ENCODE data around the gene CRYL1. TPM values are rescaled to one million over a fixed set of nuclear protein-coding genes. Genes with fewer than 3 reads are reported as not detected.

Gene CRYL1
- total RNA-seq, 1 experiment from 2014 or later, result 26.5 TPM

- Histone ChIP-seq H3K9me2 (ENCODE audit: insufficient read depth) (no peaks in the 10 kb centered on the region), H3K9me3 (ENCODE audit: control insufficient read depth in 1 of 2, insufficient read depth in 1 of 2, low read depth in 1 of 2, low read length in 2 of 2) (no peaks in the 10 kb centered on the region), H3K27me3 (ENCODE audit: insufficient read depth, low read length) (no peaks in the 10 kb centered on the region), H4K20me1 (ENCODE audit: insufficient read depth) (no peaks in the 10 kb centered on the region), H3K9ac (ENCODE audit: low read length) (no peak overlapping the region), H3K4me3 (replicated peaks in 1 of 2; ENCODE audit: low read depth in 1 of 2, low read length in 2 of 2) (no peak overlapping the region), H2AFZ (ENCODE audit: low read depth, low read length, poor library complexity, severe bottlenecking) (no peak overlapping the region), H3K4me2 (ENCODE audit: low read length) (no peak overlapping the region), H3K79me2 (ENCODE audit: insufficient read depth, low read length) (no peaks in the 10 kb centered on the region), H3K4me1 (ENCODE audit: control insufficient read depth in 1 of 2, insufficient read depth in 2 of 2, low read length in 2 of 2) (no peaks in the 10 kb centered on the region), H3K36me3 (ENCODE audit: control insufficient read depth in 1 of 2, insufficient read depth in 2 of 2, low read length in 2 of 2) (no peaks in the 10 kb centered on the region), H3K27ac (ENCODE audit: low read depth, low read length) (no peak overlapping the region)
- TF ChIP-seq ZNF274 (IDR thresholded peaks at IDR 0.05; ENCODE audit: low read depth, low read length) (no peak), TCF7L2 (IDR thresholded peaks at IDR 0.05; ENCODE audit: borderline replicate concordance, extremely low read depth, insufficient read depth, insufficient read length) (no peak), ZFX (IDR thresholded peaks at IDR 0.05) (no peak), POLR2A (IDR thresholded peaks at IDR 0.05; ENCODE audit: borderline replicate concordance, extremely low read depth, insufficient read depth, insufficient read length) (no peak), JUND (IDR thresholded peaks at IDR 0.05) (no peak), ZBTB33 (IDR thresholded peaks at IDR 0.05; ENCODE audit: extremely low read depth, insufficient replicate concordance, low read length) (no peak), EZH2phosphoT487 (IDR thresholded peaks at IDR 0.05; ENCODE audit: borderline replicate concordance) (no peak)
- no TSS peak for BruUV-seq (replicated peaks)
- ChIA-PET POLR2A (no interaction called here), CTCF (no interaction called here), RAD21 (ENCODE audit: low non-redundant PET in 1 of 2, low total read pairs in 2 of 2, uncharacterized antibody in 2 of 2, unreplicated experiment in 2 of 2) (no interaction called here)
- intact Hi-C loops (cut with micrococcal nuclease), result no loop called here
- ATAC-seq, result no peak
- DNase-seq (ENCODE audit: low read depth, low spot score), result no peak
Measured at GRCh38 chr13:20505405-20506366, 20.0 kb downstream of the CRYL1 start.

Data from HCT116 (cell line).